Transverse colon (tissue), 4 donors: ENCODE results near the gene MEGF9. TPM values are rescaled to one million over a fixed set of nuclear protein-coding genes. Genes with fewer than 3 reads are reported as not detected.
"Not testable (repeated sequence)": the region's sequence is repeated elsewhere in the genome, so short reads cannot be mapped to it uniquely, and the experiment has no call there.

Experiments
- DNase-seq: peaks from one replicate; pipeline ENCODE4 v3.0.0-alpha.2; 2019
- H3K27ac ChIP-seq, 4 donors: fragments of 200-600 bp; sonication (generic); 2 replicates each; pipeline ENCODE4 v1.5.1; 2016 to 2018; ENCODE audit warnings: inconsistent platforms in 4 of 4
- H3K27me3 ChIP-seq: fragments of 200-600 bp; sonication (generic); 2 replicates; pipeline ENCODE4 v1.5.1; 2017; ENCODE audit warnings: inconsistent platforms
- H3K36me3 ChIP-seq, 4 donors: fragments of 200-600 bp; sonication (generic); 2 replicates each; pipeline ENCODE4 v1.5.1; 2017 to 2019; ENCODE audit warnings: inconsistent platforms in 4 of 4
- H3K4me1 ChIP-seq, 4 donors: fragments of 200-600 bp; sonication (generic); 2 replicates each; pipeline ENCODE4 v1.5.1; 2017 to 2020; ENCODE audit warnings: inconsistent platforms in 4 of 4
- H3K4me3 ChIP-seq, 4 donors: fragments of 200-600 bp; sonication (generic); 1 replicate in 1 of 4; 2 replicates in 3 of 4; pipeline versions ENCODE4 v1.5.1 to v1.6.1; 2017 to 2019; ENCODE audit warnings: inconsistent platforms in 4 of 4
- H3K9me3 ChIP-seq, 2 donors: fragments of 200-600 bp; sonication (generic); 2 replicates each; pipeline ENCODE4 v1.5.1; 2017 to 2019; ENCODE audit warnings: inconsistent platforms in 2 of 2
- EP300 ChIP-seq: sonication (generic); formaldehyde crosslinking; IDR thresholded peaks from one replicate; pipeline ENCODE4 v1.6.1; 2017; ENCODE audit warnings: antibody characterized with exemption, low read depth
- POLR2A ChIP-seq: fragments of 450-650 bp; IDR thresholded peaks from one replicate; pipeline ENCODE4 v1.6.1; 2016; ENCODE audit warnings: antibody characterized with exemption, mild to moderate bottlenecking, moderate library complexity
- POLR2AphosphoS5 ChIP-seq, 3 donors: sonication (generic); formaldehyde crosslinking; IDR thresholded peaks; one replicate each; pipeline ENCODE4 v1.6.1; 2016; ENCODE audit warnings: antibody characterized with exemption in 3 of 3
- WGBS, 2 donors: methylation state at CpG; one replicate each; pipeline ENCODE4 v1.1.5; 2018; ENCODE audit warnings: low coverage in 1 of 2; 5-methylcytosine and 5-hydroxymethylcytosine counted together
- in situ Hi-C, 4 donors: fragments of 200-750 bp; cut with MboI; loops; one replicate each; pipeline versions ENCODE4 v1.15.0 to v1.15.1; 2017; ENCODE audit warnings: low sequenced_read_pairs in 3 of 4, low pct_ligation_motif_present in 1 of 4, low pct_unique_long_range_greater_than_20kb in 1 of 4
- intact Hi-C: fragments of 100-400 bp; cut with DNase I; formaldehyde crosslinking; loops from one replicate; pipeline ENCODE4 v1.15.1; 2023; ENCODE audit warnings: low total_unique reads
- total RNA-seq, 4 donors: library from RNA; depleted of rRNA; stranded (reverse); fragments of >200 nt; gene quantifications; one replicate each; pipeline ENCODE4 v1.1.0, GENCODE V29; 2016
- TF ChIP-seq, protein P1 (sequence below), 5 experiments: fragments of 200-600 bp in 3 of 5; fragments of 450-650 bp in 2 of 5; sonication (generic) in 3 of 5; IDR thresholded peaks; 1 replicate in 2 of 5; 2 replicates in 3 of 5; pipeline ENCODE4 v1.5.1; 2016 to 2017; ENCODE audit warnings: antibody characterized with exemption in 5 of 5, inconsistent platforms in 3 of 5, mild to moderate bottlenecking in 2 of 5, moderate library complexity in 1 of 5

Gene MEGF9
- total RNA-seq, 4 donors from 2014 or later = 6.7 to 17.9 (median 12.7) TPM

- in situ Hi-C loops = no loop called here
Observed at GRCh38 chr9:120636194-120636957, 77.9 kb downstream of the MEGF9 start.

DNA sequence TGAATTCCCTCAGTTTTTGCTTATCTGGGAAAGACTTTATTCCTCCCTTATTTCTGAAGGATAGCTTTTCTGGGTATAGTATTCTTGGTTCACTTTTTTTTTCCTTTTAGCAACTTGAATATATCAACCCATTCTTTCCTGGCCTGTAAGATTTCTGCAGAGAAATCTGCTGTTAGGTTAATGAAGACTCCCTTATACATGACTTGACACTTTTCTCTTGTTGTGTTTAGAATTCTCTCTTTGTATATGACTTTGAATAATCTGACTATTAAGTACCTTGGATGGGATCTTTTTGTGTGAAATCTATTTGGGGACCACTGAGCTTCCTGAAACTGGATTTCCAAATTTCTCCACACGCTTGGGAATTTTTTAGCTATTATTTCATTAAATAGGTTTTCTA, 79.3 kb downstream of the MEGF9 start:
- WGBS, 2 donors = 97 to 100% methylated on average over 1 of the region's 1 CpG
- Histone ChIP-seq H3K4me3 (no peak overlapping the region), H3K27me3 (no peaks in the 10 kb centered on the region), H3K36me3 (no peaks in the 10 kb centered on the region), H3K27ac (no peak overlapping the region), H3K9me3 (peaks cover 7 to 11% of the 10 kb centered on the region in 2 donors), H3K4me1 (no peaks in the 10 kb centered on the region)
- in situ Hi-C loops = no loop called here
- intact Hi-C loops = loop anchor here (2.0 kb wide), 1 partner anchor 30 kb away; no protein-coding TSS in a partner anchor
- TF ChIP-seq, protein P1, sequence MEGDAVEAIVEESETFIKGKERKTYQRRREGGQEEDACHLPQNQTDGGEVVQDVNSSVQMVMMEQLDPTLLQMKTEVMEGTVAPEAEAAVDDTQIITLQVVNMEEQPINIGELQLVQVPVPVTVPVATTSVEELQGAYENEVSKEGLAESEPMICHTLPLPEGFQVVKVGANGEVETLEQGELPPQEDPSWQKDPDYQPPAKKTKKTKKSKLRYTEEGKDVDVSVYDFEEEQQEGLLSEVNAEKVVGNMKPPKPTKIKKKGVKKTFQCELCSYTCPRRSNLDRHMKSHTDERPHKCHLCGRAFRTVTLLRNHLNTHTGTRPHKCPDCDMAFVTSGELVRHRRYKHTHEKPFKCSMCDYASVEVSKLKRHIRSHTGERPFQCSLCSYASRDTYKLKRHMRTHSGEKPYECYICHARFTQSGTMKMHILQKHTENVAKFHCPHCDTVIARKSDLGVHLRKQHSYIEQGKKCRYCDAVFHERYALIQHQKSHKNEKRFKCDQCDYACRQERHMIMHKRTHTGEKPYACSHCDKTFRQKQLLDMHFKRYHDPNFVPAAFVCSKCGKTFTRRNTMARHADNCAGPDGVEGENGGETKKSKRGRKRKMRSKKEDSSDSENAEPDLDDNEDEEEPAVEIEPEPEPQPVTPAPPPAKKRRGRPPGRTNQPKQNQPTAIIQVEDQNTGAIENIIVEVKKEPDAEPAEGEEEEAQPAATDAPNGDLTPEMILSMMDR (IDR thresholded peaks at IDR 0.05) = no peak
- TF ChIP-seq POLR2A = no peak
- TF ChIP-seq POLR2AphosphoS5 (IDR thresholded peaks at IDR 0.05) = no peak
- TF ChIP-seq EP300 = no peak
- no peak for DNase-seq

More at GRCh38 chr9:120636194-120636957, 77.9 kb downstream of the MEGF9 start:
- Histone ChIP-seq H3K9me3 (peaks cover 7 to 11% of the 10 kb centered on the region in 2 donors), H3K27me3 (no peaks in the 10 kb centered on the region), H3K36me3 (no peaks in the 10 kb centered on the region), H3K4me3 (no peak overlapping the region), H3K27ac (no peak overlapping the region), H3K4me1 (no peaks in the 10 kb centered on the region)
- WGBS, 2 donors = 94 to 100% methylated on average over 5 to 23 of the region's 25 CpGs
- intact Hi-C loops = no loop called here
- DNase-seq = no peak
- TF ChIP-seq, protein P1 (IDR thresholded peaks at IDR 0.05) = no peak
- no peak for TF ChIP-seq EP300
- no peak for TF ChIP-seq POLR2A
- TF ChIP-seq POLR2AphosphoS5 (IDR thresholded peaks at IDR 0.05) = no peak

DNA sequence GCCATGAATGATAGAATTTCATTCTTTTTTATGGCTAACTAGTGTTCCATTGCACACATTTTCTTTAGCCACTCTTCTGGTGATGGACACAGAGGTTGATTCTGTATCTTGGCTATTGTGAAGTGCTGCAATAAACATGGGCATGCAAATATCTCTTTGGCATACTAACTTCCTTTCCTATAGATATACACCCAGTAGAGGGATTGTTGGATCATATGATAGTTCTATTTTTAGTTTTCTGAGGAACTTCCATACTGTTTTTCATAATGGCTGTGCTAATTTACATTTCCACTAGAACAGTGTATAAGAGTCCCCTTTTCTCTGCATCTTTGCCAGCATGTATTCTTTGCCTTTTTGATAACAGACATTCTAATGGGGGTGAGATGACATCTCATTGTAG, 83.9 kb downstream of the MEGF9 start:
- intact Hi-C loops (no loop called here), in situ Hi-C loops (no loop called here)
- no peak overlapping the region for H3K4me3 ChIP-seq
- H3K9me3 ChIP-seq = peaks cover 6 to 7% of the 10 kb centered on the region in 2 donors
- DNase-seq = no peak
- no peaks in the 10 kb centered on the region for H3K27me3 ChIP-seq
- H3K36me3 ChIP-seq = no peaks in the 10 kb centered on the region
- H3K27ac ChIP-seq = no peak overlapping the region
- peaks cover 0 to 6% (median 0%) of the 10 kb centered on the region in 4 donors for H3K4me1 ChIP-seq
- TF ChIP-seq EP300 (no peak), POLR2AphosphoS5 (IDR thresholded peaks at IDR 0.05) (no peak), POLR2A (no peak)
- TF ChIP-seq, protein P1 (IDR thresholded peaks at IDR 0.05) = no peak

- H3K4me1 ChIP-seq, DNase-seq, H3K4me3 ChIP-seq, H3K9me3 ChIP-seq, intact Hi-C loops, H3K27me3 ChIP-seq, in situ Hi-C loops, H3K36me3 ChIP-seq: not testable (repeated sequence)
- H3K27ac ChIP-seq = peak overlapping the region in 1 of 4 donors; percentile 8
- 90 to 98% methylated on average over 2 to 3 of the region's 3 CpGs for WGBS, 2 donors
Observed at GRCh38 chr9:120628925-120629497, 85.3 kb downstream of the MEGF9 start.
